Choroid plexus epithelial cell (primary cell): ENCODE measurements around the gene KCNT2.

Experiments
- DNase-seq: peaks from one replicate; pipeline ENCODE4 v3.0.0-alpha.2; 2010; ENCODE audit warnings: low read depth
- H3K4me3 ChIP-seq: 2 replicates; pipeline ENCODE4 v1.5.1; 2011; ENCODE audit warnings: low read depth, mild to moderate bottlenecking, control low read depth, low read length, moderate library complexity
- CTCF ChIP-seq: conservative IDR thresholded peaks from 2 replicates; pipeline ENCODE4 v1.5.1; 2011; ENCODE audit warnings: low read depth, mild to moderate bottlenecking, control low read depth, inconsistent platforms, low read length, moderate library complexity

The KCNT2 gene

GRCh38 chr1:196380316-196380715 lies 227.9 kb downstream of the KCNT2 start:
- TF ChIP-seq CTCF = no peak
- H3K4me3 ChIP-seq = no peak overlapping the region
- no peak for DNase-seq

GRCh38 chr1:196377811-196378210 lies 230.4 kb downstream of the KCNT2 start:
- TF ChIP-seq CTCF = no peak
- no peak overlapping the region for H3K4me3 ChIP-seq
- no peak for DNase-seq

GRCh38 chr1:196376630-196377328 lies 231.5 kb downstream of the KCNT2 start:
- TF ChIP-seq CTCF = no peak
- no peak for DNase-seq
- no peak overlapping the region for H3K4me3 ChIP-seq

GRCh38 chr1:196373798-196374197 lies 234.4 kb downstream of the KCNT2 start:
- H3K4me3 ChIP-seq = no peak overlapping the region
- TF ChIP-seq CTCF = no peak
- DNase-seq = no peak

GRCh38 chr1:196372896-196373536 lies 235.2 kb downstream of the KCNT2 start:
- TF ChIP-seq CTCF = peak; percentile 51
- DNase-seq = peak; percentile 69
- no peak overlapping the region for H3K4me3 ChIP-seq

GRCh38 chr1:196367838-196368237 lies 240.4 kb downstream of the KCNT2 start:
- no peak for DNase-seq
- TF ChIP-seq CTCF = no peak
- H3K4me3 ChIP-seq = no peak overlapping the region
